Hair follicular keratinocyte (primary cell): ENCODE measurements around the gene MAST3. TPM values are rescaled to one million over a fixed set of nuclear protein-coding genes. Genes with fewer than 3 reads are reported as not detected.

ENCODE experiments used
- total RNA-seq: library from RNA; depleted of rRNA; stranded (reverse); fragments of >200 nt; gene quantifications from 2 replicates; pipeline ENCODE4 v1.2.3, GENCODE V29; 2015

Gene MAST3
- 2.4 and 3.3 TPM in 2 replicates for total RNA-seq

DNA sequence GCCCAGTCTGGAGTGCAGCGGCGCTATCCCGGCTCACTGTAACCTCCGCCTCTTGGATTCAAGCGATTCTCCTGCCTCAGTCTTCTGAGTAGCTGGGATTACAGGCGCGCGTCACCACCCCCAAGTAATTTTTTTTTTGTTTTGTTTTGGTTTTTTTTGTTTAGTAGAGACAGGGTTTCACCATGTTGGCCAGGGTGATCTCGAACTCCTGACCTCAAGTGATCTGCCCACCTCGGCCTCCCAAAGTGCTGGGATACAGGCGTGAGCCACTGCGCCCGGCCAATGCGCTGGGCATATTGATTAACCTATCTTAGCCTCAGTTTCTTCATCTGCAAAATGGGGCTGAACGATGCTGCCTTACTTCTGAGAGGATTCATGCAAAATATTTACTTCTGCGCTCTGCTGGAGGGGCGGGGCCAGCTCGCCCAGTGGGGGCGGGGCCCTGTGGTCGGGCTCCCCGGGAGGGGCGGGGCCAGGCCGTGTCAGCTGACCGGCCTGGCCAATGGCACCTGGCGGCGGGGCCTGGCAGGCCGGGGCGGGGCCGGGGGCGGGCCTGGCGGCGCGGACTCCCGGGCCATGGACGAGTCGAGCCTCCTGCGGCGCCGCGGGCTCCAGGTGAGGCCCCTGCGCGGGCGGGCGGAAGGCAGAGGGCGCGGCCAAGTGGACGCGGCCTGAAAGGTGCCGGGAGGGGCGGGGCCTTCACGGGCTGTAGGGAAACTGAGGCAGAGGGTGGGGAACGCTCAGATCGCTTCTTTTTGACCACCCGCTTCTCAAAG, at the start of gene MAST3:
Gene MAST3, plus strand, starts transcription at position 562 of the 776 bp plus-strand sequence. Its CDS starts 15 bp downstream, at position 577.

DNA sequence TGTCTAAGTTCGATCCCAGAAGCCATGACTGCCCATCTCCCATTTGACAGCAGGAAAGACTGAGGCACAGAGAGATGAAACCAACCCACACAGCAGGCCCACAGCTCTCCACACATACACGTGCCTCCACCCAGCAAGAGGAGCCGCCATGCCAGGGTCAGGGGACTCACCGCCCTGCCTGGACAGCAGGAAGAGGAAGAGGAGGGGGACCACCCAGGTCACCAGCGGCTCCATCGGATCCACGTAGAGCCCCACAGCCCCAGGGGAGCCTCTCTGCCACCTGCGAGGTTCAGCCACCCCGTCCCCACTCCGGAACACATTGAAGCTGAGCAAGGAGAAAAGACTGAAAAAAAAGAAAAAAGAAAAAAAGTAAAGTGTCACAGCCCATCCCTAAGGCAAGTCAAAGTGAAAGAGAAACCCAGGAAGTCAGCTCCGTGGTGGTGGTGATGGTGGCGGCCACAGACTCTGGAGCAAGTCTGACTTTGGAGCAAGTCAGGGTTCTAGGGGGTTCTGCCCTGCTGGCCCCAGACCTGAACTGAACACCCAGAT, 10.9 kb upstream of the MAST3 start, which contains the start of gene IL12RB1:
Gene IL12RB1, minus strand, starts transcription at position 345 of the 549 bp plus-strand sequence. Its CDS starts 111 bp downstream, at position 234.

DNA sequence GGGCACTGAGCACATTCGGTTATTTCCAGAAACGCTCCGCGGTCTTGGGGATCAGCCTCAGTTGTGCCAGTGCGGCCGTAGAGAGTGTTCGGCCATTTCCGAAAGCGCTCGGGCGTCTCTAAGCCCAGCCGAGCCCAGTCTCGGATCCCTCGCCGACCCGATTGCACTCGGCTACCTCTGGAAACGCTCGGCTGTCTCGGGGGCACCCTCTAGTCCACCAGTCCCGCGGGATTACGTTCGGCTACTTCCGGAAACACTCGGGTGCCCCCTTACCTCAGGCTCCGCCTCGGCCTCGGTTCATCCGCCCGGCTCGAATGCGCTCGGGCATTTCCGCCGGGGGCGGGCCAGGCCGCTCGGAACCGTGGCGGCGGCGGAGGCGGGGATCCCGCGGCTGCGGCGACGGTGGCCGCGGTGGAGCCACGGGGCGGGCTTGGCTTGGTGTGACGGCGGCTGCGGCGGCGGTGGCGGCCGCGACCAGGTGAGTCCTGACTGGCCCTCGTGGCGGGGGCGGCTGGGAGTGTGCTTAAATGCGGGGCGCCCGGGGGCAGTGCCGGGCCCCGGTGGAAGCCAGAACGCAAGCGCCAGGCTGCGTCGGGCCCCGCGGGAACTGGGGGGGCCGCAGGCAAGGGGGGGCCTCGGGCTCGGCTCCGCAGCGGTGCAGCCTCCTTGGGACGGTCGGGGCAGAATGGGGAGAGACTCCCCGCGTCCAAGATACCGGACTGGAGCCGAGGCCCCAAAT, 55.4 kb downstream of the MAST3 start, which contains the start of gene PIK3R2:
Gene PIK3R2, plus strand, starts transcription at position 347 of the 739 bp plus-strand sequence. CDS start 2,717 bp downstream, outside the sequence.

DNA sequence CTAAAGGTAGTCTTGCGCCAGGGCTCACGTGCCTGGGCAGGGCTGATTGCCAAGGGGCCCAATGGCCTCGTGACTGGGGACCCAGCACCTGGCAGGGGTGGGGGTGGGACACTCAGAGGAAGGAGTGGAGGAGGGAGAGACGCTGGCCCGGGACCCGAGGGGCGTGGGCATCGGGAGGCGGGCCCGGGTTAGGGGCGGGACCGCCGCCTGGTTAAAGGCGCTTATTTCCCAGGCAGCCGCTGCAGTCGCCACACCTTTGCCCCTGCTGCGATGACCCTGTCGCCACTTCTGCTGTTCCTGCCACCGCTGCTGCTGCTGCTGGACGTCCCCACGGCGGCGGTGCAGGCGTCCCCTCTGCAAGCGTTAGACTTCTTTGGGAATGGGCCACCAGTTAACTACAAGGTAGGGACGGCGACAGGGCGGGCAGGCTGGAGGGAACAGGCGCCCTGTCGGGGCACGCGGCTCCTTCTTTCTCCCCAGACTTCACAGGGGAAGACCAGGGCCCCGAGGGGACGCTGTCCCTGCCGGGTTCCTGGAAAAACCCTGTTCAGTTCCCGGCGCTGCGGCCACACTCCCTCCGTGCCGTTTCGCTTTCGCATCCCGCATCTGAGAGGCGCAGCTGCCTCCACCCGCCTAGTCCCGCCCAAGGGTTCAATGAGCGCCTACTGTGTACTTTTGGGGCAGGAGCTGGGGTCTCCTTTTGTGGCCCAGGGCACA, 76.2 kb downstream of the MAST3 start, which contains the start of gene IFI30:
Gene IFI30, plus strand, starts transcription at position 242 of the 717 bp plus-strand sequence. Its CDS starts 29 bp downstream, at position 271.

DNA sequence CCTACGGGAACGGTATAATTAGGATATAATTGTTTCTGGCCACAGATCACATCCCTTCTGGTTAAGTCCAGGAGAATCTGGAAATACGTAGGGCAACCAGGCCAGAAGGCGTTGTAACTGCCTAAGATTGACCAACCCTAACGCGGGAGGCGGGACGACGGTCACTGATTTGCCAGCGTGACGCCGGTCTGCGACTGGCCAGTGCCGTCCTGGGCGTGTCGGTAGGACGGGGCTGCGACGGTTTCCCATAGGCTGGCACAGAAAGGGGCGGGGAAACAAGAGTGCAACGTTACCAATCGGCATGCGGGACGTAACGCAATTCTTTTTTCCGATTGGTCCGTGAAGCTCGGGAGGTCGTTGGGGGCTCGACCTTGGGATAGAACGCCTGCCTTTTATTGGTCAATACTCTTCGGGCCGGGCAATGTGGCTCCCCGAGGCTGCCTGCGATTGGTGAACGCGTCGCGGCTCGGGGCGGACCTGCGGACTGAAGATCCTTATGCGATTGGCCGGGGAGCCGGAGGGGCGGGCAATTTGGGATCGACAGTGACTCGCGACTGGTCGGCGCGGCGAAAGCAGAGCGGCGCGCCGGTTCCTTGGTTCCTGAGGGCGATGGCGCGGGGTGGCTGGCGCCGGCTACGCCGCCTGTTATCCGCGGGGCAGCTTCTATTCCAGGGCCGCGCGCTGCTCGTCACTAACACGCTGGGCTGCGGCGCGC, 95.3 kb downstream of the MAST3 start, which contains the start of gene MPV17L2:
Gene MPV17L2, plus strand, starts transcription at position 546 of the 715 bp plus-strand sequence. Its CDS starts 64 bp downstream, at position 610.

Other genes with a start within 250 kb of the MAST3 start
- 0.42 and 1.6 TPM in 2 replicates for gene JAK3, start 249.8 kb upstream of the MAST3 start, total RNA-seq
- 1,779 and 2,048 TPM in 2 replicates for gene RPL18A, start 237.9 kb upstream of the MAST3 start, total RNA-seq
- not detected in 2 replicates for gene SLC5A5, start 225.8 kb upstream of the MAST3 start, total RNA-seq
- 62.5 and 103 TPM in 2 replicates for gene CCDC124, start 164.8 kb upstream of the MAST3 start, total RNA-seq
- not detected in 2 replicates for gene KCNN1, start 130.7 kb upstream of the MAST3 start, total RNA-seq
- gene ARRDC2, start 89.6 kb upstream of the MAST3 start, total RNA-seq = 6.4 and 8.2 TPM in 2 replicates
- not detected in 2 replicates for gene IL12RB1, start 10.8 kb upstream of the MAST3 start, total RNA-seq
- 13.4 and 14.3 TPM in 2 replicates for gene PIK3R2, start 55.4 kb downstream of the MAST3 start, total RNA-seq
- gene IFI30, start 76.0 kb downstream of the MAST3 start, total RNA-seq = 22.6 and 27.0 TPM in 2 replicates
- gene MPV17L2, start 95.4 kb downstream of the MAST3 start, total RNA-seq = 77.5 and 113 TPM in 2 replicates
- 0.19 and 0.23 TPM in 2 replicates for gene RAB3A, start 106.3 kb downstream of the MAST3 start, total RNA-seq
- gene PDE4C, start 128.7 kb downstream of the MAST3 start, total RNA-seq = not detected in 2 replicates
- under 0.01 TPM in 1 of 2 replicates, not detected in the other for gene IQCN, start 176.7 kb downstream of the MAST3 start, total RNA-seq
- 108 and 149 TPM in 2 replicates for gene JUND, start 183.8 kb downstream of the MAST3 start, total RNA-seq
- gene LSM4, start 225.3 kb downstream of the MAST3 start, total RNA-seq = 465 and 615 TPM in 2 replicates
- gene PGPEP1, start 242.8 kb downstream of the MAST3 start, total RNA-seq = 5.2 and 5.6 TPM in 2 replicates